ENCODE data around the gene EPHB2.

GRCh38 chr1:22852144-22852655, 141.6 kb downstream of the EPHB2 start:
- no peak for TF ChIP-seq CTCF (IDR thresholded peaks at IDR 0.05; ENCODE audit: low read depth, low read length)
- no peak for TF ChIP-seq POLR2A (IDR thresholded peaks at IDR 0.05; ENCODE audit: extremely low read depth, insufficient read length)
